T follicular helper cell (primary cell): ENCODE data around the gene LMX1A.
A peak's percentile ranks its signal among the peaks of the same experiment; 100 is the strongest.

Source experiments
- DNase-seq: peaks from one replicate; pipeline ENCODE4 v3.0.0-alpha.2; 2020; ENCODE audit warnings: low read depth
- total RNA-seq, 2 experiments: gene quantifications; one replicate each; lab custom pipeline; 2026; lab: John Stamatoyannopoulos, UW

LMX1A gene
- total RNA-seq = 0 reads per million in 2 experiments

- no peak for DNase-seq
These were observed at the start of gene LMX1A for GRCh38 chr1:165355977-165356811. Gene LMX1A, minus strand, starts transcription at chr1:165356715. Its CDS starts 1,156 bp downstream, at chr1:165355559.

DNA sequence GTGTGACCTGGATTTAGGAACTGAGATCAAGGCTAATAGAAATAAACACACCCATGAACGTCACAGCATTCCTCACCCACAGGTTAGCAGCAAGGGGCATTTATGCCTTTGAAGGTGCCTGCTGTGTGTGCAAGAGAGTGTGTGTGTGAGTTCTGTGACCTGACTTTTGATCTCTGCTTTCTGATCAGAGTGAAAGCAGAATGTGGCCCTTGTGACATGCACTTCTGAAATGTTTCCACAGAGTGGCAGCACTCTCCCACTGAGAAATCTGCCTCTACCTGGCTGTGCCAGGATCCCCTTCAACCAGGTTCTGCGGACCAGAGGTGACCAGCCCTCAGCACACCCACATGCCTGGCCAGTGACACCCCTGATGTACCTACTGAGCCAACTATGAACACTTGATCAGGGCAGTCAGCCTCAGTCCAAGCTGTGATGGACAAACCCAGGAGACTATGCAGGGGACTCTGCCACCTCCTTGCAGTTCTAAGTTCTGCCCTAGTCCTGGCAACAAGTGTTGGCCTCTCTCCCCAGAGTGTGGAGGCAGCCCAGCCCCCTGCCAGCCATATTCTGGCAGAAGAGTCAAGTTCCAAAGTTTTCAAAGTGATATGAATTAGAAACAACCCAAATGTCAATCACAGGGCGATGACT lies 47.4 kb upstream of the LMX1A start:
- DNase-seq = peak; percentile 10

- DNase-seq = no peak
These were observed 46.1 kb upstream of the LMX1A start for GRCh38 chr1:165402517-165403111.

DNA sequence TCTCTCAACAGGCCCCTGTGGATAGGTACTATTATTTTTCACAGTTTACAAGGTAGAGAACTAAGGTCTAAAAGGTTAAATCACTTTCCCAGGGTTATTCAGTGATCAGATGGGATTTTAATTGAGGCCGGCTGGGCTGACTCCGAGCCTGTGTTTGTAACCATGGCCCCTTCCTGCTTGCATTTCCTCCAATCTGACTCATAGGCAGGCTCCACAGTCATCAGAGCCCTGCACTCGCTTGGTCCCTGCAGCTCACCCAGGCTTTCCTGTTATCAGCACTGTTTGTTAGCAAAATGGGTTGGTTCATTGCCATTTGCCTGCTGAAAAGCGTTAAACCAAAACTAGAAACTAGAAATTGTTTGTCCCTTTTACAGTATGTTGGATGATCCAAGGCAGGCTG lies 41.4 kb upstream of the LMX1A start:
- DNase-seq = no peak

- DNase-seq = no peak
These were observed 39.4 kb upstream of the LMX1A start for GRCh38 chr1:165395901-165396300.

DNA sequence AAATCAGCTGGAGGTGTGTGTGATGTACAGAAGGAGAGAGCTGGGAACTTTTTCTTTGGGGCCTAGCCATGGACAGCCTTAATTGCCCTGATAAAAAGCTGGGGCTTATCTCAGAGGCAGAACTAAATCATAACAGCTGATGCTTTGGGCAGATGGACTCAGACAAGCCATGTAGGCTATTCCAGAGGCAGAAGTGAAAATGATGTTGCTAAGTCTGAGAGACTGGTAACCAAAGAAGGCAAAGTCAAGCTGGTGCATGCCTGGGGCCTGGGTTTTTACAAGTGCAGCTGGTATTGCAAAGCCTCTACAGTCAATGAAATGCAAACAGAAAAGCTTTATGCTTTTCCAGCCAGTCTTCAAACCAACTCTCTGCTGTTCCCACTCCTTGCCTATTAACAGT lies 39.0 kb upstream of the LMX1A start:
- DNase-seq = no peak

DNA sequence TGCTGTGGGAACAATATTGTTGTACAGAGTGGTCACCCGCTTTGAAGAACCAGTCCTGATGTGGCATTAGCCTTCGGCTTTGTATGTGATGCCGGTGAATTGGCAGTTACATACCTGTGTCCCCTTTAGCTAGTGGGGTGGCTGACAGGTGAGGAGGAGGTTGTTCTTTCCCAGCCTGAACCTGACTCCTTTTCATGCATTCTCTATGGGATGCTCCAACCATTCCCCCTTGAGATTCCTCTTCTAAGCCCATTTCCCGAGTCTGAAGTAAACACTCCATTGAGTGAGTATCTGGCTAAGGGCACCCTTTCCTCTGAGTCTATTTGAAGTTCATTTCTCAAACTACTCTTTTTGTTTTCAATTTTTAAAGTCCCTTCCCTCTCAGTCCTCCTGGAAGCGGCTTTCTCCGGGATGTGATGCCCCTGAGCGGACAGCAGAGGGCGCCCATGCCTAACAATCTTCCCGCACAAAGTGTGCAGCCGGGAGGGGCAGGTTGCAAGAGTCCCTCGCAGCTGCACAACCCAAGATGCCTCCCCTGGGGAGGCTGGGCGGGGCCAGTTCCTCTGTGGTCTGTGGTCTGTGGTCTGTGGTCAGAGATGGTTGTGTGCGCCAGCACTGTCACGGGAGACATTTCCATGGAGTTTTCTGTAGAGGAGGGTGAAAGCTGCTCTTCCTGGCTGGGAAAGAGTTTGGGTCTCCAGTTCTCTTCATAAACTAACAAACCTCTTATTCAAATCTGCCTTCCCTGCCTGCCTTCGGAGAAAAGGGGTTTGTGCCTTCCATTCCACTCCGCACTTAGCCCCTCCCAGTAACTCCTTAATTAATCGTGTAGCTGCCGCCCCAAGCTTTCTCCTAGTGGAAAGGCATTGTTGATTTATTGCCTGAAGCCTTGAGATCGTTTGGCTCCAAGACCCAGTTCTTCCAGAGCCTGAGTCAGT lies 36.4 kb upstream of the LMX1A start:
- peak; percentile 84 for DNase-seq

DNA sequence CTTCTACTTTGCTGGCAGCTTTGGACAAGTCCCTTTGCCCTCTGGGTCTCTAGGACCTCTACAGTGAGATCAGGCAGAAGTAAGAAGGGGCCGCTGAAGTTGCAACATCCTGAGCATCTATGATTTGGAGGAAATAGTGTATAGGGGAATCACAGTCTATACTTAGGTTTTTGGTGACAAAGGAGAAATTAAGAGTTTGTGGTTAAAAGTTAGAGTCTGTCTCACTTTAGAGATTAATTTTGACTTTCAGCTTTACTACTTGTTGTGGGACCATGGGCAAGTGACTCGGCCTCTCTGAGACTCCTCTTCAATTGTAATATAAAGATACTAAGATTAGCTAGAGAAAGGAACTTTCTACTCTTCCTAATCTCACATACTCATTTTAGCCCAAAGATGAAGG lies 33.1 kb upstream of the LMX1A start:
- DNase-seq = no peak

DNA sequence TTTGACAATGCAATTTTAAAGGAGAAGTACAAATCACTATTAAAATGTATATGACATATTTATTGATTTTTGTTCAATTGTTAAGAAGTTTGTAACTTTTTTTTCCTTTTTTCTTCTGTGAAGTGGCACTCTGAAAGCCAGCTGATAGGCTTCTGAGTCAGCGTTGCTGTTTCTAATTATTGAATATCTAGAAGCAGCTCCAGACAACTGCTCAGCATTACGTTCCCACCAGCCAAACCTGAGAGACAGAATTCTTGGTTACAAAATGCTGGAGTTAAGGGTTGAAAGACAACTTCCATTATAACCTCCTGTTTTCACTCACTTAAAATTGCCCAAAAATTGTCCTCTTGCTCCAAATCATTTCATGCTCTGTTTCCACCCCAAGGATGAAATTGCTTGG lies 31.4 kb upstream of the LMX1A start:
- DNase-seq = no peak

- DNase-seq = no peak
These were observed 31.0 kb upstream of the LMX1A start for GRCh38 chr1:165387505-165387904.

- DNase-seq = no peak
These were observed 27.3 kb upstream of the LMX1A start for GRCh38 chr1:165383599-165384405.

DNA sequence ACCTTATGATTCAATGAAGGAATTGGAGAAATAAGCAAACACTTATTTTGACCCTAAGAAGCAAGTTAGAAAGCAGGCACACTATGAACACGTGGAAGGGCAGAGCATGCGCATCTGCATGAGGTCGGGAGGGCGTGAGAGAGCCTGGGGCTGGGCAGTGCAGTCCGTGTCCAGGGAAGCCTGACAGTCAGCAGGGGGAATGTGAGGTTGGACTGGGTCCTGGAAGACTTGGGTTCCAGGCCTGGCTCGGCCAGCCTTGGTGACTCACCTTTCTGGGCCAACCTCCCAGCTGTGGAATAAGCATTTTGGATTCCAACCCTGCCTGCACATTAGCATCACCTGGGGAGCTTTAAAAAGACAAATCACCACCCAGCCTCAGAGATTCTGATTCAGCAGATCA lies 26.6 kb upstream of the LMX1A start:
- DNase-seq = no peak

GRCh38 chr1:165381745-165382505 lies 25.4 kb upstream of the LMX1A start:
- DNase-seq = no peak

DNA sequence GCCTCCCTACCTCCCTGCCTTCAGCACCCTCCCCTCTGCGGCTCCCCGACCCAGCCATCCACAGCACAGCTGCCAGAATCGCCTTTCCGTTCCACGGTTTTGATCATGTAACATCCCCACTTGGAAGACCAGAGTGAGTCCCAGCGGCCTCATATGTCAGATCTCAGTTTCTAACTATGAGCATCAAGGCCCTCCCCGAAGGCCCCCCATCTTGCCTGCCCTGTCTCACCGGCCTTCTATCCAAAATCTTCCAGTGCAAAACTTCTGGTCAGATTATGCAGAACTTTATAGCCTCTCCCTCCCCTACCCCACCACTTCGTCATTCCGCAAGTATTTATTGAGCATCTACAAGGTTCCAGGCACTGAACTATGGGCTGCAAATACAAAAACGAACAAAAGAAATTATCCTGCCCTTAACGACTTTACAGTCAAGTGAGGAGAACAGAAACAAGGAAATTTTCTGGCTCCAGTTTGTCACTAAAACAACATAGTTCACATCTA lies 20.3 kb upstream of the LMX1A start:
- no peak for DNase-seq

- no peak for DNase-seq
These were observed 19.7 kb upstream of the LMX1A start for GRCh38 chr1:165376041-165376810.

- DNase-seq = no peak
These were observed 19.1 kb upstream of the LMX1A start for GRCh38 chr1:165375623-165376022.

- no peak for DNase-seq
These were observed 15.2 kb upstream of the LMX1A start for GRCh38 chr1:165371588-165372225.

DNA sequence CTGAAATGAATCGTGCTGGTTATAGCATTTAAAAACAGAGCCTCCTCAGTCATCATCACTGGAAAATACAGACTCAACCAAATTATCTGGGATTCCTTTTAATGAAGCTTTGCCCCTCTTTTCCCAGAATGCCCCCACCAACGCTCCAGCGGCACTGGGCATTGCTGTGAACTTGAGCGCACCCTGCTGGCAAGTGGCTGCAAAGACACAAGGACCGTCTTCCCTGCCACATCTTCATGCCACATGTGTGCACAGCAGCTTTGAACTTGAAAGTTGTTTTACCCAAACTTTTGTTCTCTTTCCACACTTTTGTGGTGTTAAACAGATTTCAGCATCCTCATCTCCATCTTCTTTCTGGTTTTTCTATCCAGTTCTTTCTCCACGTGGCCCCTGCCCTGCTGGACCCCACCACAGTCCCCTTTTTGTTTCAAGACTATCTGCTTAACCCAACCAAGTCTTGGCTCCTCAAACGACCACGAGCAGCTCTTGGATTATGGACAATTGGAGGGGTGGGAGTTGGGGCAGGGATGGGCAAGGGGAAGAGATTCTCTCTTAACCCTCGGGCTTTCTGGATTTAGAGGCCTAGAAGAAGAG lies 12.8 kb upstream of the LMX1A start:
- DNase-seq = peak; percentile 29
